Measurements from ENCODE around the gene REL.
A peak's percentile ranks its signal among the peaks of the same experiment; 100 is the strongest.

REL gene

GRCh38 chr2:60867848-60868247 is 13.5 kb upstream of the REL start:
- Histone ChIP-seq H3K4me1 (ENCODE audit: control insufficient read depth, insufficient read depth, low read length) (no peaks in the 10 kb centered on the region), H3K27ac (ENCODE audit: extremely low read depth, low read depth, low read length) (no peak overlapping the region), H3K36me3 (ENCODE audit: control insufficient read depth in 2 of 2, insufficient read depth in 1 of 2, low read length in 2 of 2) (no peaks in the 10 kb centered on the region), H3K4me3 (ENCODE audit: low read depth, low read length) (no peak overlapping the region), H3K9me3 (ENCODE audit: control insufficient read depth, insufficient read depth, low read depth, low read length) (no peaks in the 10 kb centered on the region)
- TF ChIP-seq ZBTB49 (tag by site-specific recombination; IDR thresholded peaks at IDR 0.05; ENCODE audit: low read depth), result no peak
- TF ChIP-seq TRIM28 (IDR thresholded peaks at IDR 0.05; ENCODE audit: borderline replicate concordance, low read length), result no peak
- TF ChIP-seq HOXC10 (CRISPR knock-in tag; IDR thresholded peaks at IDR 0.05), result no peak
- TF ChIP-seq IKZF3 (tag by site-specific recombination; IDR thresholded peaks at IDR 0.05), result no peak
- no peak for TF ChIP-seq ZNF138 (tag by site-specific recombination; IDR thresholded peaks at IDR 0.05; ENCODE audit: borderline replicate concordance)
- CTCF ChIA-PET, result no interaction called here
- POLR2A ChIA-PET, result no interaction called here

- TF ChIP-seq ZNF530 (tag by site-specific recombination; IDR thresholded peaks at IDR 0.05; ENCODE audit: low read depth), result no peak
- no peak for TF ChIP-seq ZNF184 (tag by site-specific recombination; IDR thresholded peaks at IDR 0.05)
- no peak for TF ChIP-seq ZNF692 (tag by site-specific recombination; IDR thresholded peaks at IDR 0.05)
- TF ChIP-seq ZNF157 (tag by site-specific recombination; IDR thresholded peaks at IDR 0.05), result no peak
- no peak for TF ChIP-seq ZNF473 (tag by site-specific recombination; IDR thresholded peaks at IDR 0.05)
- no peak for TF ChIP-seq ZBTB6 (tag by site-specific recombination; IDR thresholded peaks at IDR 0.05)
- TF ChIP-seq ZNF571 (tag by site-specific recombination; IDR thresholded peaks at IDR 0.05), result no peak
- TF ChIP-seq ZSCAN23 (tag by site-specific recombination; IDR thresholded peaks at IDR 0.05), result no peak
- no peak for TF ChIP-seq ZNF354C (tag by site-specific recombination; IDR thresholded peaks at IDR 0.05; ENCODE audit: borderline replicate concordance, low read depth)
- no peak for TF ChIP-seq ZNF223 (tag by site-specific recombination; IDR thresholded peaks at IDR 0.05)
- no peaks in the 10 kb centered on the region for H3K9me3 ChIP-seq (ENCODE audit: control insufficient read depth, insufficient read depth, low read depth, low read length)
- POLR2A ChIA-PET, result no interaction called here
- no peak overlapping the region for H3K27ac ChIP-seq (ENCODE audit: extremely low read depth, low read depth, low read length)
- no peak overlapping the region for H3K4me3 ChIP-seq (ENCODE audit: low read depth, low read length)
- CTCF ChIA-PET, result interaction anchor here (0.7 kb wide), 1 partner anchor 37 kb away, joined by 3 read pairs; no protein-coding TSS in a partner anchor
- H3K36me3 ChIP-seq (ENCODE audit: control insufficient read depth in 2 of 2, insufficient read depth in 1 of 2, low read length in 2 of 2), result no peaks in the 10 kb centered on the region
- no peaks in the 10 kb centered on the region for H3K4me1 ChIP-seq (ENCODE audit: control insufficient read depth, insufficient read depth, low read length)
These were observed 12.6 kb upstream of the REL start for GRCh38 chr2:60868589-60869273.

DNA sequence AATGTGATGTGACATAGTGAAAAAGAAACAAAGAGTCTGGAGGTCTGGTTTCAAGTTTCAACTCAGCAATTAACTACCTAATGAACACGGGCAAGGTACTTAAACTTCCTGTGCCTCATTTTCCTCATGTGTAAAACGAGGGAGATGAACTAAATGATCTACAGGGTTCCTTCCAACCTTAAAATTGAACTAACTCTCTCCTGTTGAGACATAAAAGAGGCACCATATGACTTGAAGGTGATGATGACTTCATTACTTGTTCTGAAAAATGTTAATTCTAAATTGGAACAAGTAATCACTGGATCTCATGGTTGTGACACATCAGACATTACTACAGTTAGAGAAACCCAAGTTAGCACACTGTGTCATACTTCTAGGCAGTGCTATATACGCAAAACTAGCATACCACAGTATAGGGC is 8.9 kb upstream of the REL start:
- CTCF ChIA-PET, result interaction anchor here (0.7 kb wide), 1 partner anchor 128 kb away, joined by 5 read pairs; no protein-coding TSS in a partner anchor
- POLR2A ChIA-PET, result interaction anchor here (0.7 kb wide), 1 partner anchor 308 kb away, joined by 3 read pairs; no protein-coding TSS in a partner anchor
- Histone ChIP-seq H3K36me3 (ENCODE audit: control insufficient read depth in 2 of 2, insufficient read depth in 1 of 2, low read length in 2 of 2) (no peaks in the 10 kb centered on the region), H3K4me1 (ENCODE audit: control insufficient read depth, insufficient read depth, low read length) (no peaks in the 10 kb centered on the region), H3K4me3 (ENCODE audit: low read depth, low read length) (no peak overlapping the region), H3K27ac (ENCODE audit: extremely low read depth, low read depth, low read length) (no peak overlapping the region), H3K9me3 (ENCODE audit: control insufficient read depth, insufficient read depth, low read depth, low read length) (no peaks in the 10 kb centered on the region)
- no peak for TF ChIP-seq ZBTB20 (tag by site-specific recombination; IDR thresholded peaks at IDR 0.05)
- TF ChIP-seq ZBTB48 (tag by site-specific recombination; IDR thresholded peaks at IDR 0.05), result no peak
- TF ChIP-seq ZBTB17 (tag by site-specific recombination; IDR thresholded peaks at IDR 0.05), result peak; percentile 48; the same call in 1 of the 2 replicates
- 0 out of 2 replicates have a peak, but pooled peaks have one; percentile 27 for TF ChIP-seq ZNF629 (tag by site-specific recombination; IDR thresholded peaks at IDR 0.05)

All from HEK293 (cell line).